CD4-positive, alpha-beta memory T cell (primary cell): ENCODE measurements around the gene CHST15. TPM values are rescaled to one million over a fixed set of nuclear protein-coding genes. Genes with fewer than 3 reads are reported as not detected.

Experiments
- CTCF ChIA-PET: fragments of 350-600 bp; sonication (Branson Sonifier 250); formaldehyde crosslinking; loops from one replicate; lab custom pipeline; 2021; ENCODE audit warnings: inconsistent platforms; ENCODE audit not compliant: partially characterized antibody; lab: Charles Lee
- POLR2A ChIA-PET: fragments of 350-600 bp; sonication (Branson Sonifier 250); formaldehyde crosslinking; loops from one replicate; lab custom pipeline; 2021; ENCODE audit not compliant: partially characterized antibody; lab: Charles Lee
- DNase-seq, 5 donors: peaks; one replicate each; pipeline versions ENCODE4 v3.0.0 to v3.0.0-alpha.2; 2020 to 2022; ENCODE audit warnings: mixed read lengths in 1 of 5
- H3K27ac ChIP-seq: one replicate; pipeline ENCODE4 v1.7.0; 2013; ENCODE audit warnings: low read depth, low read length
- H3K27me3 ChIP-seq: 2 replicates; pipeline ENCODE4 v1.7.0; 2013; ENCODE audit warnings: mild to moderate bottlenecking, low read length, moderate library complexity; ENCODE audit not compliant: insufficient read depth
- H3K36me3 ChIP-seq: 2 replicates; pipeline ENCODE4 v1.7.0; 2013; ENCODE audit warnings: mild to moderate bottlenecking, low read length, moderate library complexity; ENCODE audit not compliant: insufficient read depth
- H3K4me1 ChIP-seq: 2 replicates; pipeline ENCODE4 v1.7.0; 2013; ENCODE audit warnings: mild to moderate bottlenecking, low read length, moderate library complexity; ENCODE audit not compliant: insufficient read depth
- H3K4me3 ChIP-seq, 2 donors: one replicate each; pipeline ENCODE4 v1.7.0; 2013; ENCODE audit warnings: low read length in 2 of 2, mild to moderate bottlenecking in 1 of 2
- H3K9me3 ChIP-seq, 2 donors: one replicate each; pipeline ENCODE4 v1.7.0; 2013; ENCODE audit warnings: low read length in 2 of 2, control low read depth in 1 of 2; ENCODE audit not compliant: control insufficient read depth in 1 of 2
- H3K27ac Mint-ChIP-seq, 7 donors: one replicate each; pipeline ENCODE4 v1.8.0; 2020 to 2021; ENCODE audit warnings: mixed read lengths in 7 of 7, mild to moderate bottlenecking in 6 of 7, inconsistent platforms in 3 of 7, moderate library complexity in 3 of 7
- H3K27me3 Mint-ChIP-seq, 2 donors: one replicate each; pipeline ENCODE4 v1.8.0; 2020 to 2021; ENCODE audit warnings: mixed read lengths in 2 of 2
- H3K36me3 Mint-ChIP-seq, 2 donors: one replicate each; pipeline ENCODE4 v1.8.0; 2020 to 2021; ENCODE audit warnings: mixed read lengths in 2 of 2, inconsistent platforms in 1 of 2, mild to moderate bottlenecking in 1 of 2
- H3K4me1 Mint-ChIP-seq, 4 donors: one replicate each; pipeline ENCODE4 v1.8.0; 2020 to 2021; ENCODE audit warnings: mixed read lengths in 4 of 4, mild to moderate bottlenecking in 1 of 4
- H3K4me3 Mint-ChIP-seq, 8 donors: one replicate each; pipeline ENCODE4 v1.8.0; 2020 to 2021; ENCODE audit warnings: mixed read lengths in 8 of 8, mild to moderate bottlenecking in 7 of 8, moderate library complexity in 6 of 8, inconsistent platforms in 3 of 8
- H3K9me3 Mint-ChIP-seq, 8 donors: one replicate each; pipeline ENCODE4 v1.8.0; 2020 to 2021; ENCODE audit warnings: mixed read lengths in 8 of 8, mild to moderate bottlenecking in 5 of 8, inconsistent platforms in 3 of 8, moderate library complexity in 1 of 8
- intact Hi-C: fragments of 100-400 bp; cut with micrococcal nuclease; formaldehyde crosslinking; loops from one replicate; pipeline ENCODE4 v1.15.1; 2023
- polyA plus RNA-seq, 2 donors: library from polyadenylated mRNA; unstranded; fragments of 300-500 nt; fragmentation: Illumina TruSeq; gene quantifications; one replicate each; pipeline ENCODE4 v1.2.3, GENCODE V29; 2021
- total RNA-seq, 2 experiments: library from RNA; stranded (reverse); gene quantifications; one replicate each; pipeline ENCODE4 v1.2.3, GENCODE V29; 2021

CHST15 gene
- total and polyA plus RNA-seq, 4 experiments from 2014 or later = 0.13 to 1.2 (median 0.67) TPM; not detected in 1

- H3K27ac Mint-ChIP-seq = no peak overlapping the region
- H3K27me3 ChIP-seq = no peaks in the 10 kb centered on the region
- H3K9me3 Mint-ChIP-seq = no peaks in the 10 kb centered on the region
- no peaks in the 10 kb centered on the region for H3K9me3 ChIP-seq
- ChIA-PET CTCF (no interaction called here), POLR2A (no interaction called here)
- no peak for DNase-seq
- intact Hi-C loops = no loop called here
- H3K4me3 ChIP-seq = no peak overlapping the region
- H3K27me3 Mint-ChIP-seq = peaks cover 7 to 8% of the 10 kb centered on the region in 2 donors
- no peak overlapping the region for H3K4me3 Mint-ChIP-seq
- no peaks in the 10 kb centered on the region for H3K4me1 ChIP-seq
- no peaks in the 10 kb centered on the region for H3K36me3 Mint-ChIP-seq
- H3K36me3 ChIP-seq = no peaks in the 10 kb centered on the region
- peaks cover 0 to 1% (median 0%) of the 10 kb centered on the region in 4 donors for H3K4me1 Mint-ChIP-seq
- no peak overlapping the region for H3K27ac ChIP-seq
Observed at GRCh38 chr10:124019886-124020797, 73.3 kb downstream of the CHST15 start.

GRCh38 chr10:124018886-124019525 lies 74.4 kb downstream of the CHST15 start:
- H3K36me3 Mint-ChIP-seq = no peaks in the 10 kb centered on the region
- Histone ChIP-seq H3K36me3 (no peaks in the 10 kb centered on the region), H3K27me3 (no peaks in the 10 kb centered on the region), H3K9me3 (peaks cover 0 to under 1% of the 10 kb centered on the region in 2 donors), H3K4me1 (no peaks in the 10 kb centered on the region), H3K4me3 (no peak overlapping the region), H3K27ac (no peak overlapping the region)
- H3K9me3 Mint-ChIP-seq = peaks cover 0 to 2% (median 1%) of the 10 kb centered on the region in 8 donors
- intact Hi-C loops = no loop called here
- DNase-seq = no peak
- H3K27me3 Mint-ChIP-seq = peaks cover 4 to 6% of the 10 kb centered on the region in 2 donors
- no peak overlapping the region for H3K4me3 Mint-ChIP-seq
- POLR2A ChIA-PET = no interaction called here
- CTCF ChIA-PET = no interaction called here
- no peak overlapping the region for H3K27ac Mint-ChIP-seq
- peaks cover 0 to under 1% (median 0%) of the 10 kb centered on the region in 4 donors for H3K4me1 Mint-ChIP-seq

- Histone ChIP-seq H3K9me3 (peaks cover 0 to 7% of the 10 kb centered on the region in 2 donors), H3K36me3 (no peaks in the 10 kb centered on the region), H3K4me3 (no peak overlapping the region), H3K27me3 (no peaks in the 10 kb centered on the region), H3K4me1 (no peaks in the 10 kb centered on the region), H3K27ac (no peak overlapping the region)
- no peak for DNase-seq
- Mint-ChIP-seq H3K4me3 (no peak overlapping the region), H3K27ac (no peak overlapping the region), H3K9me3 (peaks cover 0 to 11% (median 7%) of the 10 kb centered on the region in 8 donors), H3K4me1 (no peaks in the 10 kb centered on the region), H3K36me3 (no peaks in the 10 kb centered on the region), H3K27me3 (peaks cover 4 to 5% of the 10 kb centered on the region in 2 donors)
- ChIA-PET POLR2A (no interaction called here), CTCF (no interaction called here)
- intact Hi-C loops = no loop called here
Observed at GRCh38 chr10:124017729-124018128, 75.7 kb downstream of the CHST15 start.

GRCh38 chr10:124016804-124017375 lies 76.5 kb downstream of the CHST15 start:
- Mint-ChIP-seq H3K4me3 (no peak overlapping the region), H3K36me3 (no peaks in the 10 kb centered on the region), H3K9me3 (peaks cover 0 to 14% (median 7%) of the 10 kb centered on the region in 8 donors), H3K27me3 (peaks cover 4 to 5% of the 10 kb centered on the region in 2 donors), H3K4me1 (no peaks in the 10 kb centered on the region), H3K27ac (no peak overlapping the region)
- no peaks in the 10 kb centered on the region for H3K36me3 ChIP-seq
- no peak for DNase-seq
- intact Hi-C loops = no loop called here
- peaks cover 0 to 7% of the 10 kb centered on the region in 2 donors for H3K9me3 ChIP-seq
- ChIA-PET POLR2A (no interaction called here), CTCF (no interaction called here)
- no peak overlapping the region for H3K4me3 ChIP-seq
- no peaks in the 10 kb centered on the region for H3K27me3 ChIP-seq
- no peak overlapping the region for H3K27ac ChIP-seq
- H3K4me1 ChIP-seq = no peaks in the 10 kb centered on the region

- intact Hi-C loops = no loop called here
Observed at GRCh38 chr10:124015991-124016390, 77.4 kb downstream of the CHST15 start.

GRCh38 chr10:124014416-124015154 lies 78.8 kb downstream of the CHST15 start:
- Mint-ChIP-seq H3K36me3 (no peaks in the 10 kb centered on the region), H3K27me3 (peaks cover 2 to 5% of the 10 kb centered on the region in 2 donors), H3K4me3 (no peak overlapping the region), H3K27ac (no peak overlapping the region), H3K9me3 (peaks cover 0 to 14% (median 7%) of the 10 kb centered on the region in 8 donors), H3K4me1 (no peaks in the 10 kb centered on the region)
- POLR2A ChIA-PET = no interaction called here
- CTCF ChIA-PET = interaction anchor here (0.9 to 1.5 kb wide), 2 partner anchors 18 to 374 kb away, joined by 3 read pairs; no protein-coding TSS in a partner anchor
- H3K4me1 ChIP-seq = no peaks in the 10 kb centered on the region
- no peaks in the 10 kb centered on the region for H3K36me3 ChIP-seq
- no peak for DNase-seq
- H3K4me3 ChIP-seq = no peak overlapping the region
- intact Hi-C loops = no loop called here
- H3K27ac ChIP-seq = no peak overlapping the region
- H3K9me3 ChIP-seq = peaks cover 0 to 7% of the 10 kb centered on the region in 2 donors
- no peaks in the 10 kb centered on the region for H3K27me3 ChIP-seq

More at GRCh38 chr10:124015991-124016390, 77.4 kb downstream of the CHST15 start:
- Histone ChIP-seq H3K4me1 (no peaks in the 10 kb centered on the region), H3K36me3 (no peaks in the 10 kb centered on the region), H3K27me3 (no peaks in the 10 kb centered on the region), H3K4me3 (no peak overlapping the region), H3K9me3 (peaks cover 0 to 7% of the 10 kb centered on the region in 2 donors), H3K27ac (no peak overlapping the region)
- H3K4me1 Mint-ChIP-seq = no peaks in the 10 kb centered on the region
- no peak overlapping the region for H3K4me3 Mint-ChIP-seq
- ChIA-PET CTCF (interaction anchor here (0.5 to 1.5 kb wide), 2 partner anchors 16 to 20 kb away, joined by 3 read pairs; no protein-coding TSS in a partner anchor), POLR2A (no interaction called here)
- peaks cover 2 to 5% of the 10 kb centered on the region in 2 donors for H3K27me3 Mint-ChIP-seq
- DNase-seq = no peak
- no peaks in the 10 kb centered on the region for H3K36me3 Mint-ChIP-seq
- peaks cover 0 to 14% (median 7%) of the 10 kb centered on the region in 8 donors for H3K9me3 Mint-ChIP-seq
- no peak overlapping the region for H3K27ac Mint-ChIP-seq
